Common myeloid progenitor, CD34-positive (primary cell): Measurements from ENCODE around the gene DCDC2C.
A peak's percentile ranks its signal among the peaks of the same experiment; 100 is the strongest.

ENCODE experiments used
- CTCF ChIA-PET: fragments of 350-600 bp; sonication (Branson Sonifier 250); formaldehyde crosslinking; loops from one replicate; lab custom pipeline; 2021; ENCODE audit warnings: antibody characterized with exemption; lab: Charles Lee
- POLR2A ChIA-PET: fragments of 350-600 bp; sonication (Branson Sonifier 250); formaldehyde crosslinking; loops from one replicate; lab custom pipeline; 2021; ENCODE audit warnings: antibody characterized with exemption; lab: Charles Lee
- DNase-seq, 3 donors: peaks; one replicate each; pipeline versions ENCODE4 v3.0.0 to v3.0.0-alpha.2; 2013
- H3K27ac ChIP-seq, 2 experiments: 1 replicate in 1 of 2; 2 replicates in 1 of 2; pipeline ENCODE4 v1.7.0; 2013; ENCODE audit warnings: inconsistent platforms in 2 of 2, low read length in 2 of 2, mild to moderate bottlenecking in 2 of 2, low read depth in 1 of 2, moderate library complexity in 1 of 2; ENCODE audit not compliant: severe bottlenecking in 2 of 2, insufficient read depth in 1 of 2, poor library complexity in 1 of 2
- H3K27me3 ChIP-seq, 5 experiments: replicated peaks in 2 of 5; 1 replicate in 3 of 5; 2 replicates in 2 of 5; pipeline versions ENCODE4 v1.6.1 to v1.7.0; 2013; ENCODE audit warnings: low read length in 4 of 5, mild to moderate bottlenecking in 2 of 5, moderate library complexity in 2 of 5, inconsistent platforms in 1 of 5; ENCODE audit not compliant: insufficient read depth in 5 of 5, control insufficient read depth in 4 of 5
- H3K36me3 ChIP-seq, 4 experiments: 1 replicate in 2 of 4; 2 replicates in 2 of 4; pipeline versions ENCODE4 v1.6.1 to v1.7.0; 2013; ENCODE audit warnings: low read length in 3 of 4, control low read depth in 1 of 4, mild to moderate bottlenecking in 1 of 4; ENCODE audit not compliant: control insufficient read depth in 4 of 4, insufficient read depth in 4 of 4
- H3K4me1 ChIP-seq, 4 experiments: 1 replicate in 3 of 4; 2 replicates in 1 of 4; pipeline versions ENCODE4 v1.6.1 to v1.7.1; 2013; ENCODE audit warnings: low read length in 3 of 4, mild to moderate bottlenecking in 3 of 4, control low read depth in 1 of 4, inconsistent platforms in 1 of 4, moderate library complexity in 1 of 4; ENCODE audit not compliant: control insufficient read depth in 4 of 4, insufficient read depth in 4 of 4; ENCODE audit errors: control extremely low read depth in 1 of 4
- H3K4me3 ChIP-seq, 7 experiments: 1 replicate in 4 of 7; 2 replicates in 3 of 7; pipeline versions ENCODE4 v1.5.1 to v1.7.0; 2013; ENCODE audit warnings: mild to moderate bottlenecking in 7 of 7, low read length in 6 of 7, moderate library complexity in 6 of 7, inconsistent platforms in 2 of 7, low read depth in 2 of 7, control low read depth in 1 of 7; ENCODE audit not compliant: insufficient read depth in 4 of 7, control insufficient read depth in 1 of 7; ENCODE audit errors: extremely low read depth in 1 of 7
- H3K9me3 ChIP-seq, 5 experiments: 1 replicate in 4 of 5; 2 replicates in 1 of 5; pipeline versions ENCODE4 v1.6.1 to v1.7.1; 2013; ENCODE audit warnings: low read length in 4 of 5, mild to moderate bottlenecking in 2 of 5, inconsistent platforms in 1 of 5, low read depth in 1 of 5, moderate library complexity in 1 of 5; ENCODE audit not compliant: control insufficient read depth in 4 of 5, insufficient read depth in 2 of 5; ENCODE audit errors: control extremely low read depth in 1 of 5
- WGBS: methylation state at CpG from one replicate; pipeline ENCODE4 v1.1.5; 2013; ENCODE audit not compliant: insufficient coverage; 5-methylcytosine and 5-hydroxymethylcytosine counted together

Gene DCDC2C

DNA sequence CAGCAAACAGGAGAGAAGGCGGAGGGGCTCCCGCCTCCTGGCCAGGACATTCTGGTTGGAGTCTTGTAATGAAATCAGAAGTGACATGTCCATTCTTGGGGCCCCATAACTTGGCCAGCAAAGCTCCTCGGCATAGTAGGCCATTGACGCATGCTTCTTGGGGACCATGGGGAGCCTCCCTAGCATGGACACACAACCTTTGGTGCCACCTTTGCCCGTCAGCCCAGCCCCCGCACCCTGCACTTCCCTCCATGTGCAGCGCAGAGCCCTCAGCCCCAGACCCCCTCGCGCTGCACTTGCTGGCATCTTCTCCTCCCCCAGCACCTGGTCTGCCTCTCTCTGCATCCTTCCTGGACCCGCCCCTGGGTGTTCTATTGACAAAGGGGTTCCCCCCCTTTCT, 23.1 kb downstream of the DCDC2C start:
- Histone ChIP-seq H3K9me3 (peaks cover 0 to 2% (median 0%) of the 10 kb centered on the region in 5 experiments), H3K27me3 (peaks cover 0 to 18% (median 1%) of the 10 kb centered on the region in 5 experiments), H3K4me1 (peaks cover 0 to 10% (median 4%) of the 10 kb centered on the region in 4 experiments), H3K4me3 (no peak overlapping the region), H3K27ac (no peak overlapping the region), H3K36me3 (no peaks in the 10 kb centered on the region)
- no peak for DNase-seq
- WGBS, result 100% methylated on average over 7 of the region's 10 CpGs
- ChIA-PET POLR2A (no interaction called here), CTCF (interaction anchor here (2.0 to 6.1 kb wide), 3 partner anchors 53 to 100 kb away, joined by 8 to 76 read pairs (median 57); no protein-coding TSS in a partner anchor)

DNA sequence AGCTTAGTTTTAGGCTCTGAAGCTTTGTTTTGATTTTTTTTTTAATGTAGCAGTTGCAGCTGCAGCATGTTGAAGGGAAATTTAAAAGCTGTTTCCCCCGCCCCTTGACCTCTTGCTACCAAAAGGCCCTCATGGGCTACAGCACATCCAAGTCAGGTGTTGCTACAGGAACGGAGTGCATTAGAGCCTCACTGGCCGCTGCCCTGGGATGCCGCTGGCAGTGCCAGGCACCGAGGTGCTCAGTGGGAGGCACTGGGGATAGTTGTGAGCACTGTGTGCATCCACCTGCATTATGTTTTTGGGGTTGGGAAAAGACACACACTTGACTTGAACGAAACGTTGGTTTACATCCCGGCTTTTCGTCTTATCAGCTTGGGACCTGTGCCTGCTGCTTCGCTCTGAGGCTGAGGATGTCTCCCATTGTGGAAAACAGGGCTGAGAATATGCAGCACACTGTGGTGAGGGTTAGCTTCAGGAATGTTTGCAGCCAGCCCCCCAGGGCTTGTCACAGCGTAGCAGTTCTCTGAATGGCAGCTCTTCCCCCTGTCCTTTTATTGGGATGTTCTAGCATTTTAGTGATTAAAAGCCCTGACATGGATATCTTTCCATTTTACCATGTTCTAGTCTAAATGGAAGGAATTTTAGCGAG, 24.1 kb downstream of the DCDC2C start:
- no peak for DNase-seq
- no peak overlapping the region for H3K27ac ChIP-seq
- POLR2A ChIA-PET, result no interaction called here
- CTCF ChIA-PET, result interaction anchor here (0.6 to 6.1 kb wide), 15 partner anchors 9 to 158 kb away, joined by 3 to 76 read pairs (median 4); no protein-coding TSS in a partner anchor
- no peaks in the 10 kb centered on the region for H3K36me3 ChIP-seq
- 64% methylated on average over 9 of the region's 12 CpGs for WGBS
- no peak overlapping the region for H3K4me3 ChIP-seq
- no peaks in the 10 kb centered on the region for H3K9me3 ChIP-seq
- H3K27me3 ChIP-seq, result peaks cover 0 to 18% (median 0%) of the 10 kb centered on the region in 5 experiments
- peaks cover 0 to 10% (median 4%) of the 10 kb centered on the region in 4 experiments for H3K4me1 ChIP-seq

DNA sequence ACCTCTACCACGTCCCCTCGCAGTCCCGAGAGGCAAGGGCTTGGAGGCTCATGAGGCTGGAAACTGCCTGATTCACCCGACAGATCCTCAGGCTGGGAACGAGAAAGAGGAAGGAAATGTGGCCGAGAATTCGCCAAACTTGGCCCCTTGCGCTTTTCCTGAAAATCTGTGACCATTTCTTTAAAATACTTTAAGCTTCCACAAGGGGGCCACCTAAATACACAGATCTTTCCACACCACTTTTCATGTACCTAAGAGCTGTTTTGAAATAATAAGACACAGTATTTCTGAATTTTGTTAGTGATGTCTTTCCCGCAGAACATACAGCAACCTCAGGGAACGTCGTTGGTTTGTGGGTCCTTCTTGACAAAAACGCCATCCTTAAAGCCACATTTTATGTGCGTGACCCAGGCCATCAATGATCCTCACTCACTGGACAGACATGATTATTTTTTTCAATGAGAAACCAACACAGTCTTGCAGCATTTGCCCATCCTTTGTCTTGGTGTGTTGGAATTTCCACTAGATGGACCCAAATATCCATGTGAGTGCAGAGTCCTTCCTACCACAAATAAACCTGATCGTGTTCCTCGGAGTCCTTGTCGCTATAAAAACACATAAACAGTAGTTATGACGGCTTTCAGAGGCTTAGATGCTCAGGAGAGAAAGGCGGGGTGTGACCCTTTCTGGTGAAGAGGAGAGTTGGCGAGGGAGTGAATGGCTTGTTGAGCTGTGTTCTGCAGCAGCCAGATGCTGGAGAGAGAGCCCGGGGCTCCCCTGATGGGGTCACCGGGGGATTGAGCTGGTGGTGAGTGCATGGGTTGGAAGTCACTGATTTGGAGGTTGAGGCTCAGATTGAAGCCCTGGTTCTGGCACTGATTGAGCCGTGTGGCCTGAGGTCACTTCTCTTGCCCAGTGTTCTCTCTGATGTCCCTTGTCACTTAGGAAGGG, 25.0 kb downstream of the DCDC2C start:
- ChIA-PET CTCF (interaction anchor here (0.6 to 6.1 kb wide), 17 partner anchors 8 to 157 kb away, joined by 3 to 76 read pairs (median 4); no protein-coding TSS in a partner anchor), POLR2A (no interaction called here)
- WGBS, result 47% methylated on average over 17 of the region's 22 CpGs
- H3K4me3 ChIP-seq, result peak overlapping the region in 1 of 7 experiments; percentile 5
- no peaks in the 10 kb centered on the region for H3K9me3 ChIP-seq
- H3K4me1 ChIP-seq, result peaks cover 0 to 10% (median 4%) of the 10 kb centered on the region in 4 experiments
- peaks cover 0 to 13% (median 0%) of the 10 kb centered on the region in 5 experiments for H3K27me3 ChIP-seq
- no peaks in the 10 kb centered on the region for H3K36me3 ChIP-seq
- DNase-seq, result peak; percentile 56 to 59 (median 57)
- no peak overlapping the region for H3K27ac ChIP-seq

DNA sequence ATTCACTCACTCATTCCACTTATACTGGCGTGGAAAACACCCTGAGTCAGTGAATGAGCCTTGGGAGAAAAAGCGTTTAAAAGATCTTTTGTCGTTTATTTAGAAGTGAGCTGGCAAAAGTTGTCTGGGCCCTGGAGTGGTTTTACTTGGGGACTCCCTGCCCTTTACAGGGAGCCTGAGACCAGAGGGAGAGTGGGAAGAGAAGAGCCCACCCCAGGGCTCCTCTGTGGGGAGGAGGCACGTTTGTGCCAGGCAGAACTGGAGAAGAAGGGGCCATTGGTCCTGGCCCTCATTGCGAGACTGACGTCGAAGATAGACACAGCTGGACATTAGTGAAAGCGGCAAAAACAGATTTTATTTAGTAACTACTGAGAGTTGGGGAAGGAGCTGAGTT, 25.7 kb downstream of the DCDC2C start:
- peaks cover 0 to 9% (median 0%) of the 10 kb centered on the region in 5 experiments for H3K27me3 ChIP-seq
- H3K27ac ChIP-seq, result no peak overlapping the region
- no peaks in the 10 kb centered on the region for H3K36me3 ChIP-seq
- ChIA-PET CTCF (interaction anchor here (0.8 to 6.1 kb wide), 9 partner anchors 16 to 97 kb away, joined by 3 to 76 read pairs (median 11); no protein-coding TSS in a partner anchor), POLR2A (no interaction called here)
- no peak overlapping the region for H3K4me3 ChIP-seq
- 97% methylated on average over 7 of the region's 8 CpGs for WGBS
- peaks cover 0 to 10% (median 4%) of the 10 kb centered on the region in 4 experiments for H3K4me1 ChIP-seq
- H3K9me3 ChIP-seq, result no peaks in the 10 kb centered on the region
- no peak for DNase-seq

DNA sequence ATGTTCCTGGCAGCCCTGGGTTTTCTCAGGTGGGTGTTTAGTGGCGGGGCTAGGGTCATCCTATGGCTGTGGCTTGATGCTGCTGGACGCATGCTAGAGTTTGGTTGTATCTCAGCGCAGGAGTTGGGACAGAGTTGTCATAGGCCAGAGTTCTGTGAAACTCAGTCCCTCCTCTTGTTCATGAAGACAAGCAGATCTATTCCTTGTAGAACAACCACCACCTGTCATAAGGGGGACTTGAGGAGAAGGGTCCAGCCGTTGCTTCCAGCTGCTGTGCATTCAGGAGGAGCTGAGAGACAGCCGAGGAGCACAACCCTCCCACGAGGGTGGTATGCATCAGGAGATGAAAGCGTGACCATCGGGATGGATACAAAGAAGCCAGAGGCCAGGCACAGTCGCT, 26.4 kb downstream of the DCDC2C start:
- Histone ChIP-seq H3K4me3 (no peak overlapping the region), H3K4me1 (peaks cover 0 to 10% (median 6%) of the 10 kb centered on the region in 4 experiments), H3K9me3 (no peaks in the 10 kb centered on the region), H3K27me3 (peaks cover 0 to 7% (median 0%) of the 10 kb centered on the region in 5 experiments), H3K36me3 (no peaks in the 10 kb centered on the region), H3K27ac (no peak overlapping the region)
- DNase-seq, result no peak
- ChIA-PET POLR2A (no interaction called here), CTCF (interaction anchor here (0.8 to 6.1 kb wide), 11 partner anchors 7 to 1875 kb away, joined by 3 to 76 read pairs (median 4); no protein-coding TSS in a partner anchor)
- WGBS, result 98% methylated on average over 6 of the region's 9 CpGs

DNA sequence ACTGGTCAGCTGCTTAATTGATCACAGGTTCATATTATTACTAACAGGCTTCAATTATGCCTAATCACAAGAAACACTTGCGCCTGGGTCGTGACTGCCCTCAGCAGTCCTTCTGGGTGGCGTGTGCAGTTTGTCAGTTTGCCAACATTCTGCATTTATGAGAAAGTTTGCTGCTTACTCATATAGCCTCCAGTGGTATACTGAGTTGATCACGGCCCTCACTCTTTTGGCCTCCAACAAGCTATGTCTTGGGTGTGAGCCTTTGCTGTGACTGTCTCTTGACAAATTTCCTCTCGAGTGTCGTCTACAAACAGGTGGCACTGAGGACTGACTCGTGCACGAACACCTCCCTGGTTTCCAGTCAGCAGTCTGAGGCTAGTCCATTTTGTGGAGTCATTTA, 27.3 kb downstream of the DCDC2C start:
- H3K27ac ChIP-seq, result no peak overlapping the region
- H3K36me3 ChIP-seq, result no peaks in the 10 kb centered on the region
- WGBS, result 93% methylated on average over 8 of the region's 8 CpGs
- peaks cover 0 to 10% (median 6%) of the 10 kb centered on the region in 4 experiments for H3K4me1 ChIP-seq
- POLR2A ChIA-PET, result no interaction called here
- no peak overlapping the region for H3K4me3 ChIP-seq
- DNase-seq, result no peak
- H3K9me3 ChIP-seq, result no peaks in the 10 kb centered on the region
- CTCF ChIA-PET, result interaction anchor here (0.9 to 6.1 kb wide), 7 partner anchors 8 to 1876 kb away, joined by 3 to 76 read pairs (median 4); no protein-coding TSS in a partner anchor
- peaks cover 0 to under 1% (median 0%) of the 10 kb centered on the region in 5 experiments for H3K27me3 ChIP-seq
